Endometrial microvascular endothelial cells (primary cell): ENCODE data around the gene ZNF202. TPM values are rescaled to one million over a fixed set of nuclear protein-coding genes. Genes with fewer than 3 reads are reported as not detected.
"Not testable (repeated sequence)": the region's sequence is repeated elsewhere in the genome, so short reads cannot be mapped to it uniquely, and the experiment has no call there.

Experiments used
- in situ Hi-C: cut with HindIII; loops from 2 replicates; pipeline ENCODE4 v1.10.0; 2017; ENCODE audit warnings: low sequenced_read_pairs, low pct_unique_long_range_greater_than_20kb; ENCODE audit errors: inconsistent ontology term
- total RNA-seq: library from RNA; depleted of rRNA; stranded (reverse); fragments of >200 nt; gene quantifications from one replicate; pipeline ENCODE4 v1.2.3, GENCODE V29; 2015; ENCODE audit errors: inconsistent ontology term

ZNF202 gene
- 8.3 TPM for total RNA-seq

DNA sequence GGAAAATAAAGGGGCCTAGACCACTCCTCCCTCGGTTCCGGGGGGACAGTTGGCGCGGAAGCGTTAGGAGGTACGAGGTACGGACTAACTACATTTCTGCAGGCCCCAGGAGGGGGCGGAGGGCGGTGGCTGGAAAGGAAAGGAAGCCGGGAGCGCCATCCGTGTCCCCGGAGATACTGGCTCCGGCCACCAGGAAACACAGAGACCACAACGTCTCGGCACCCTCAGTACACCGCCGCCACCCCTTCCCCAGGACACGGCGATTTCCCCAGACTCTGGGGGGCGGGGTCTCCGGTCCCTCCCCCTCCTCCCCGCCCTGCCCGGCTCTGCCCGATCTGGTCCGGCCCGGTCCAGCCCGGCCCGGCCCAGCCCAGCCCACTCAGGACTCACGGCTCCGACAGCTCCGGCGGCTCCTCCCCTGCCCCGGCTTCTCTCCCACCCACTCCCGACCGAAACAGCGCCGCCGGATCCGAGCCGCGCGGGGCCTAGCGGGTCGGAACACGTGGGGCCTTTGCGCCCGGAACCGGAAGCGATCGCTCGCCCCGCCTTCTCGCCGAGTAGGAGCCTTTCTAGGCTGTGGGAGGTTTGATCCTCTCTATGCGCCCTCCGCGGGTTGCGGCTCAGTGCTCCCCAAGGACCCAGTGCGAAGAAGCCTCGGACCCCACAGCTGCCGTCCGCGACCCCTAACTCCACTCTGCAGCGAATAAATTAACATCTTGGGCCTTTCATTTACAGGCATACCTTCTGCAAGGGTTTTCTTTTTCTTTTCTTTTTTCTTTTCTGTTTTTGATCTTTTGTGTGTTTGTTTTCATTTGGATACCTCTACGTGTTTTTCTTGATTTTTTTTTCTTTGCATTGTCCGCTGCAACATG, at the start of gene ZNF202:
Gene ZNF202, minus strand, starts transcription at position 502 of the 872 bp plus-strand sequence. CDS start 10,772 bp downstream, outside the sequence.
- in situ Hi-C loops = no loop called here

DNA sequence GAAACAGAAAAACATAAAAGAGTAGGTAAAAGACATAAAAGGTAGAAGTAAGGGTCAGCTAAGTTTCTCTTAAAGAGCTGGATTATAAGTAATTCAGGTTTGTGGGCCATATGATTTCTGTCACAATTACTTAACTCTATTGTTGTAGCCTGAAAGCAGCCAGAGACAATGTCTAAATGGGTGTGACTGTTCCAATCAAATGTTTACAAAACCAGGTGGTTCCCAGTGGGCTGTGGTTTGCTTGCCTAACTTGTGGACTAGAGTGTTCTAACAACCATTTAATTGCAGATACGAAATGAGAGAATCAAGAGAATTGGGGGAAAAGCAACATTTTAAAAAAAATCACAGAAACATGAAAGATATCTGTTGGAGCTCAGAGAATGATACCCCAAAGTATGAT, 42.1 kb upstream of the ZNF202 start:
- in situ Hi-C loops = no loop called here

DNA sequence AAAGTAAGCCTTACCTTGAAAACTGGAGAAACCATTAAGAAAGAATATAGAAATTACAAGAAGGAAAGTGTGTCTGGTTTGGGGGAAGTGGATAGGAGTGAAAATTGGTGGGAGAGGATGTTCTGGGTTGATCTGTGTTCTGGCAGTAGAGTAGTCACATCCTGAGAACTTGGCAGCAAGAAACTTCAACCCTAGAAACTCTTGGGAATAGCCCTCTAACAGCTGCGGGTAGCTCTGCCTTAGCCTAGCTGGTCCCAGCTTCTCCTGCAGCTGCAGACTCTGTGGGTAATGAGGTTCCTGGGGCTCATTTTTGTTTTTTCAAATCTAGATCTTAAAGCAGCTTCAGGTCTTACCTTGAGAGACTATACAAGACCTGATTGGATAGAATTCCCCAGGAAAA, 37.1 kb upstream of the ZNF202 start:
- in situ Hi-C loops = no loop called here

DNA sequence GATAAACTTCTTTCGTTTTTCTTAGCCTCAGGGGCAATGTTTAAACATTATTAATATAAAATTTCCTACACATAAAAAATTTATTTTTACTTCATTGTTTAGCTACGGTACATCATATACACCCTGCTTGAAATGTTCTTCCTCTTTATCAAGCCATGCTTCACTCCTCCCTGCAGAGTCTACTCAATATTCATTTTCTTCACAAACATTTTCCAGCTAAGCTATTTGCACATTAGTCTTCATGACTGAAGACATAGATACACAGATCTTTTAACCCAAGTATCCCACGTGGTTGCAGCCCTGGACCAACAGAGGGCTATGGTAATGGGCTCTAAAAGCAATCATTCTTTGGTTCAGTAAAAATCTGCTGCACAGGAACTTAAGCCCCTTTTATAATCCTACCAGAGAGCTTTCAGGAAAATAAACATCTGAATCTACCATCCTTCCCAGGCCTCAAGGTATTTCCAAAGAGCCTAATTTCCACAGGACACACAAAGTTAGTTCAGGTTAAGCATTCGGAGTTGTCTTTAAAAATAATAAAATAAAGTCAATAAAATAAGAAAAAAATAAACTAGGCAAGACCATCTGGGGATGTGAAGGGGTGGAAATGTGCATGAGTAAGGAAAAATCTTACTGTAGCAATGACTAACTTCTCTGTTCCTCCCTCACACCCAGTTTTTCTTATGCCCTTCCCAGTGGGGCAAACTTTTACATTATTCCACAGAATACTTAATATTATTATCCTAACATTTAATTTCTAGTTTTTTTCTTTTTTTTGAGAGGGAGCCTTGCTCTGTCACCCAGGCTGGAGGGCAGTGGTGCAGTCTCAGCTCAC, 34.5 kb upstream of the ZNF202 start:
- in situ Hi-C loops = no loop called here

DNA sequence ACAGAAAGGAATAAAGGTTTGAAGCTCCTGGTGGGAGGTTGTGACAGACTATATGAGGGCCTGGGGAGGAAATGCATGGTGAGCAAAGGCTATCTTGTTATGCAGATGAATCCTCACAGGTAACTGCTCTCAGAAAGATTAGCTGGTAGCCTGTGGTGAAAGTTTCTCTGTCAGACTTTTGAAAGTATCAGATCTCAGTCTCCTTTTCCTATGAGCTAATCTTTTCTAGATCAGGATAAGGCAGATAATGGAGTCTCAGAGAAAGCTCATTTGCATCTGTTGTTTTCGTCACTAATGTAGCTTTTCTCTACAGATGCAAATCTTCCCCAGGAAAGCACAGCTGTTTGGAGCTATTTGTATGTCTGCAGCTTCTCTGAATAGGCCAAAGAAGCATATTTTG, 33.8 kb upstream of the ZNF202 start:
- in situ Hi-C loops = no loop called here

DNA sequence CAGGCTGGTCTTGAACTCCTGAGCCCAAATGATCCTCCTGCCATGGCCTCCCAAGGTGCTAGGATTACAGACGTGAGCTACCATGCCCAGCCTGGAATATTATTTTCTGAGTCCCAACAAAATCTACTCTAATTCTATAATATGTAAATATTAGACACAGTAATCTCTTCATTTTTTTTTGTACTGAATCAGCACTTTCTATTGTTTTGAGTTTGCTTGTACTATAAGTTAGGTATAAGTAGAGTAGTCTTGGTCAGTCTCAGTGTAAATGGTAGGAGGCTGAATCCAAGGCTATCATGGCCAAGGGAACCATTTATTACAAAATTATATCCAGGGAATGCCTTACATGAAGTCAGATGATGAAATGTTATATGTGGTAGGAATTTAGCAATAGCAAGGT, 32.5 kb upstream of the ZNF202 start:
- in situ Hi-C loops = no loop called here

DNA sequence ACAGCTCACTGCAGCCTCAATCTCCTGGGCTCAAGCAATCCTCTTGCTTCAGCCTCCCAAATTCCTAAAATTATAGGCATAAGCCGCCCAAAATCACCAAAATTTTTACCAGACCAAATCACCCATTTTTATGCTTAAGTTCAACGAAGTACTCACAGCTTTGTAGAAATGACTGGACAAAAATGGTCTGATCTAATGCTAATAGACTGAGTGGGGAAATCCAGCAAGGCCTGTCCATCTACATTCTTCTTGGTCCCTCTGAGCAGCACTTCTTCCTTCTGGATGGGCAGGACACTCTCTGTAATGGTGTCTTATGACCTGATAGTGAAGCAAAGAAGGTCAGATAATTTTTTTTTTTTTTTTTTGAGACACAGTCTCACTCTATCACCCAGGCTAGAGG, 31.6 kb upstream of the ZNF202 start:
- in situ Hi-C loops = no loop called here

DNA sequence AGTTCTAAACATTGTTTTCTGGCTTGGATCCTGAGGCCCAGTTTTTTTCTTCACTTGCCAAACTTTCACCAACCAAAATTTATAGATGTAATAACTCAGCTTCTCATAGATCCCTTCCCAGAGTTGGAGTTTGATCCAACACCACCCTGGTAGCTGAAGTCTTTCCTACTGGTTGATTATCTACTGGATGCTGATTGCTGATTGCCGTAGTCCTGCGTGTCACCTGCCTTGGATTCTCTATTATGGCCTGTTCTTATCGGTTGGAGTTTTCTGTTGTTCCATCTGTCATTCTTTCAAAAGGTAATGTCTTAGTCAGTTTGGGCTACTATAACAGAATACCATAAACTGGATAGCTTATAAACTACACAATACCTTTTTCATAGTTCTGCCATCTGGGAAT, 30.2 kb upstream of the ZNF202 start:
- in situ Hi-C loops = no loop called here

DNA sequence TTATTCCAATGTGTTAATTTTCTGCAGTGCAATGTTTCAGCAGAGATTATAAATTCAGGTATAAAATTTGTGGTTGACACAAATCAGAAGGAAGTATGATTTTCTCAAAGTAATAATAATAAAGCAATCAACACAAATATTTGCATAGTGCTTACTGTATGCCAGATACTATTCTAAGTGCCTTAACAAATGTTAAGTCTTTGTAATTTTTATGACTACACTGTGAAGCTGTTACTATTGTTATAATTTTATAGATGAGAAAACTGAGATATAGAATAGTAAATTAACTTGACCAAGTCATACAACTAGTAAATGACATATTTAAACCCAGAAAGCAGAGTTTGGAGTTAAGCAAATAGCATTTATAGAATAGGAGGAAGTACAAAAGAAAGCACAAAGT, 29.3 kb upstream of the ZNF202 start:
- in situ Hi-C loops = no loop called here

DNA sequence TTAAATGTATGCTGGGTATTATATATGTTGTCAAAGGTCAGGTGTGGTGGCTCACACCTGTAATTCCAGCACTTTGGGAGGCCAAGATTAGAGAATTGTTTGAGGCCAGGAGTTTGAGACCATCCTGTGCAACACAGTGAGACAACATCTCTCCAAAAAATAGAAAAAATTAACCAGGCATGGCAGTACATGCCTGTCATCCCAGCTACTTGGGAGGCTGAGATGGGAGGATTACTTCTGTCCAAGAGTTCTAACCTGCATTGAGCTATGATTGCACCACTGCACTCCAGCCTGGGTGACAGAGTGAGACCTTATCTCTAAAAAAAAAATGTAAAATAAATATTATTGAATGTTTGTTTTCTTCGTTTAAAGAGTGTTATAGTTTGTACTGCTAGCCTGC, 24.1 kb upstream of the ZNF202 start:
- in situ Hi-C loops = no loop called here

DNA sequence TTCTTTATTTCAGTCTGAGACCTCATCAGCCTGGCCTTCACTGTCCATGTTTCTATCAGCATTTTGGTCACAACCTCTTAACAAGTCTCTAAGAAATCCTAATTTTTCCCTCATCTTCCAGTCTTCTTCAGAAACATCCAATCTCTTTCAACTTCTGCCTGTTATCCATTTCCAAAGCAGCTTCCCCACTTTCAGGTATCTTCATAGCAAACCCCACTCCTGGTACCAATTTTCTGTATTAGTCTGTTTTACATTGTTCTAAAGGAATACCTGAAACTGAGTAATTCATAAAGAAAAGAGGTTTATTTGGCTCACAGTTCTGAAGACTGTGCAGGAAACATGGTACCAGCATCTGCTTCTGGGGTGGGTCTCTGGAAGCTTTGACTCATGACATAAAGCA, 21.0 kb upstream of the ZNF202 start:
- in situ Hi-C loops = no loop called here

DNA sequence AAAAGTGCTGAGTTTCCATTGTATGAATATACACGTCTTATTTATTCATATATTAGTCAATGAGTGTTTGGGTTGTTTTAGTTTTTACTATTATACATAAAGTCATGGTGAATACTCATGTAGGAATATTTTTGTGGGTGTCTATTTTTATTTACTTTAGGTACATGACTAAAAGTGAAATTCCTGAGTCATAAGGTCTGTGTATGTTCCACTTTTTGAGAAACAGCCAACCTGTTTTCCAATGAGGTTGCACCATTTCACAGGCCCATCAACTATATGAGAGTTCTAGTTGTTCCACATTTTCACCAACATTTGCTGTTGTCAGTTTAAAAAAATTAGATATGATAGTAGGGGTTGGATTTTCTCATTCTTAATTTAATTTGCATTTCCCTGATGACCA, 19.4 kb upstream of the ZNF202 start:
- in situ Hi-C loops = no loop called here

DNA sequence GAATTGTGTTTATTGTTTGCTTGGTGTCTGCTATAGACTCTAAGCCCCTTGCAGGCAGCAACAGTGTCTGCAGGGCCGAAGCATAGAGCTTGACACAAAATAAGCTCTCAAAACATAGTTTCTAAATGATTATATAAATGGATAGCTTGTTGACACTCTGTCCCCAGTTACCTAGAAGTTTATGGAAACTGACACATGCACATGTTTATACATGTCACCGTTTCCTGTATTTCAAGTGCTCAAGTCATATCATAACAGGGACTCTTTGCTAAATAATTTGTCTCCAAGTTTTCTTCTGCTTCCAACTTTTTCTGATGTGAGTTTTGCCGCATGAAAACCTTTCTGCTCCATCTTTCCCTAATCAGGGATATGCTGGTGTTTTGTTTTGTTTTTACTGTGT, 16.5 kb upstream of the ZNF202 start:
- in situ Hi-C loops = no loop called here

DNA sequence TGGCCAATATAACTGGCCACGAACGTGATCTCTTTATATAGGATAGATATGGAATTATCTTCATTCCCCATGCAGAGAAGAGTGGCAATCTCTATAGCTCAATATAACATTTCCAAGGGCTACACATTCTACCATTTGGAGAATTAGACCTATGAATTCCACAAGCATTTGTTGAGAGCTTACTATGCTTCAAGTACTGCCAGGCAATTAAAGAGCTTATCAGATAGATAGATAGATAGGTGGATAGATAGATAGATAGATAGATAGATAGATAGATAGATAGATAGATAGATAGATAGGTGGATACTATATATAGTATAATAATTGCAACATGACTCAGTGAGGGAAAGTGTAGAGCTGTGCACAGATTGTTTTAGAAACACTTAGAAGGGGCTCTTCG, 14.4 kb upstream of the ZNF202 start:
- in situ Hi-C loops = no loop called here

DNA sequence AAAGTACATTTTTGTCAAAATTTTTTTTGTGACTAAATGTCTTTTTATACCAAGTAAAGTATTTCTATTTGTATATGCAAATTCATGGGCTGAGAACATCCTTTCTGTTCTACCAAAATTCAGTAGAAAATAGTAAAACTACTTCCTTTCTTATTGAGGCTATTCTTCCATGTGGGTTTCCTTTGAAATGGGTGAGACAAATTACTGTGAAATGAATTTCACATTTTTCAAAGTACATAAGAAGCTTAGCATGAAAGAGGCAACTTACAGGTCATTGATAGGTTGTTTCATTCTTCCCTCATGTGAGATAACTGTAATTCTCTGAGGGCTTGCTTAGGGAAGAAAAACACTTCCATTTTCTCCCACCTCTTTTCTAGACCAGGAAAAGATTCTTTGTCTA, 13.9 kb upstream of the ZNF202 start:
- in situ Hi-C loops = no loop called here

DNA sequence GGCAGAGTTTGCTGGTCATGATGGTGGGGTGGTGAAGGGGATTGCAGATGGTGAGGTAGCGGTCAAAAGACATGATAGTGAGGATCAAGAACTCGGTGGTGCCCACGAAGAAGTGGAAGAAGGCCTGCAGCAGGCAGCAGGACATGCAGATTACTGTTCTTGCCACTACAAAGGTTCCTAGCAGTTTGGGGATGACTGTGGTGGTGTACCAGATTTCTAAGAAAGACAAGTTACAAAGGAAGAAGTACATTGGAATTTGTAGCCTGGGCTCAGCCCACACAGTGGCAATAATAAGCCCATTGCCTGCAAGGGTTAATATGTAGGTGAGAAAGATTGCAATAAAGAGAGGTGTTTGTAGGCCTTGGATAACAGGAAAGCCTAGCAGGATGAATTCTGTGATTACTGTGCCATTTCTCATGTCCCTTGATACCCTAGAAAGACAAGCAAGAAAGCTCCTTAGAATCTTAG, 12.7 kb upstream of the ZNF202 start, which contains the start of gene OR6X1:
Gene OR6X1, minus strand, starts transcription at position 418 of the 468 bp plus-strand sequence. Its CDS starts 0 bp downstream, at position 418.
- in situ Hi-C loops = no loop called here

DNA sequence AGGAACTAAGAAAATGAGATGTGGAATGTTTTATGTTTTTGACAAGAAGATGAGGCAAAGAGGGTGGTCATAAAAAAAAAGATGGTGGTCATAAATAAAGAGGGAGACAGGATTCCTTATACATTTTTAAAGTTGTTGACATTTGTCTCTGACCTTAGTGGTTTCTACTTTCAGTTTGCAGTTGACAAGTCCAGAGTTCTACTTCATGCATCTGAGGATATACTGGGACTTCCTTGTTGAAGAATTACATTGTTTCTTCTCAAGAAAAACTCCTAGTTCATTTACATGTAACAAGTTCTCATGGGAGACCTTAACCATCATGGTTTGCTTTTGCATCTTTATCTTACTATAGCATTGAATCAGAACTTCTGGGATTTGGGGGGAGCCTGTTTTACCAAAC, 11.7 kb upstream of the ZNF202 start:
- in situ Hi-C loops = no loop called here

DNA sequence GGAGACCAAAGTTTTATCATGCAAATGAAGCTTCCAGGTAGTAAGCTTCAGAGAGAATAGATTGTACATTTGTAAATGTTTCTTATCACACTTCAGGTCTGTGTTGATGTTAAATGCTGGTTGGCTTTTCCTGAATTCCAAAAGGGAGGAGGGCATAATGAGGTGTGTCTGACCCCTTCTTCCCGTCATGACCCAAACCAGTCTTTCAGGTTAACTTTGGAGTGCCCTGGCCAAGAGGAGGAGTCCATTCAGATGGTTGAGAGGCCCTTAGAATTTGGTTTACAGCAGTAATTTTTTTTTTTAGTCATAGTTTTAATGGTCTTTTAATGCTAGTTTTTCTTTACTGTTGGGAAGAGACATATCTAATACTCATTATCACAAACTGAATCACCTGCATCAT, 10.3 kb upstream of the ZNF202 start:
- in situ Hi-C loops = no loop called here

DNA sequence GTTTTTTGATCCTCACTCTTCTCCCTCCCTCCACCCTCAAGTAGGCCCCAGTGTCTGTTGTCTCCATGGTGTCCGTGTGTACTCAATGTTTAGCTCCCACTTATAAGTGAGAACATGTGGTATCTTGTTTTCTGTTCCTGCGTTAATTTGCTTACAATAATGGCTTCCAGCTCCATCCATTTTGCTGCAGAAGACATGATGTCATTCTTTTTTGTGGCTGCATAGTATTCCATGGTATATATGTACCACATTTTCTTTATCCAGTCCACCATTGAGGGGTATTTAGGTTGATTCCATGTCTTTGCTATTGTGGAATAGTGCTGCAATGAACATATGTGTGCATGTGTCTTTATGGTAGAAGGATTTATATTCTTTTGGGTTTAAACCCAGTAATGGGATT, 6.9 kb upstream of the ZNF202 start:
- in situ Hi-C loops = not testable (repeated sequence)
